Measurements from ENCODE around the gene FLNC.

Gene FLNC

DNA sequence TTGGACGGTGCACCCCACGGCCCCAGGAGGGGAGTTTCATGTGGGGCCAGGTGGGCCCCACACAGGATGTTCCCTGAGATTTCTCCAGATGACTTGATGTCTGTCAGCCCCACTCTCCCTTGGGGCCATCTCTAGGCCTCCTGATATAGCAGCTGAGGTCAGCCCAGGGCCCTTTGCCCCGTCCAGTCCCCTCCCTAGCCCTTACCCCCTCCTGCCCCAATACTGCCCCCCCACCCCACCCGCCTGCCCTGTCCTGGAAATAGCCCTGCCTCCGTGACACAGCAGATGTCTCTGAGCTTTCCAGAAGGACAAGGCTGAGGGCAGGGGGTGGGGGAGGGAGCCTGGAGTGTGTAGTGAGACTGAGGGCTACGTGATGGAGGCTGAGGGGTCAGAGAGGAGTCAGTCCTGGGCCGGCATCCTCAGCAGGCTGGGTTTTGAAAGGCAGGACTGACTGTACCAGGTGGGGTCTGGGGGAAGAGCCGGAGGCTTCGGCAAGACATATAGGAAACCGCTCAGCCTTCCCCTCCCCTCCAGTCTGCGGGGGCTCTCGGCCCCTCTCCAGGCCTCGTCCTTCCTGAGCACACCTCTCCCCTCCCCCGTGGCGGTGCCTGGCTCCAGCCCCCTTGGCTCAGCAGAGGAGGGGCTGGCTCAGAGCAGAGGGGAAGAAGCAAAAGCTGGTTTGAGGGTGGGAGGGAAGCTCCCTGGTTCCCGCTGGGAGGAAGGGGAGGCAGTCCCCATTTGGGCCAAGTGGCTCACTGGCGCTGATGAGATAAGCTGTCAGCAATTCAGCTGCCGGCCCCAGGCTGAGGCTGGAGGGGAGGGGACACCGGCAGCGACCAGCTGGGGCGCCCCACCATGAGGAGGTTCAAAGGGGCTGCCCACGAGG is 2.0 kb downstream of the FLNC start:
- FAIRE-seq: no peak
- no peak for DNase-seq (ENCODE audit: insufficient read length, low spot score)
- TF ChIP-seq CTCF (IDR thresholded peaks at IDR 0.05; ENCODE audit: insufficient read depth, missing control alignments): no peak

DNA sequence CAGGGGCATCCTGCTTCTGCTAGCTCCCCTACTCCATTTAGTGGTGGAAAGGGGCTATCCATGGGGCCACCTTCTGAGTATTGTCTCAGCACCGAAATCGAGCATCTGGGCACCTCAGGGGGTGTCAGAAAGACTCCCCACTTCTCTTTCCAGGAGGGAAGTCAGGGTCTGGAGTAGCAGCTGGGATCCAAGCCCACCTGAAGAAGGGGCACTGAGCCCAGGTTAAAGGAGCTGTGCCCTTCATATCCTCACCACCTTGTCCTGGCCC is 2.6 kb downstream of the FLNC start:
- no peak for DNase-seq (ENCODE audit: insufficient read length, low spot score)
- no peak for FAIRE-seq
- TF ChIP-seq CTCF (IDR thresholded peaks at IDR 0.05; ENCODE audit: insufficient read depth, missing control alignments): no peak

DNA sequence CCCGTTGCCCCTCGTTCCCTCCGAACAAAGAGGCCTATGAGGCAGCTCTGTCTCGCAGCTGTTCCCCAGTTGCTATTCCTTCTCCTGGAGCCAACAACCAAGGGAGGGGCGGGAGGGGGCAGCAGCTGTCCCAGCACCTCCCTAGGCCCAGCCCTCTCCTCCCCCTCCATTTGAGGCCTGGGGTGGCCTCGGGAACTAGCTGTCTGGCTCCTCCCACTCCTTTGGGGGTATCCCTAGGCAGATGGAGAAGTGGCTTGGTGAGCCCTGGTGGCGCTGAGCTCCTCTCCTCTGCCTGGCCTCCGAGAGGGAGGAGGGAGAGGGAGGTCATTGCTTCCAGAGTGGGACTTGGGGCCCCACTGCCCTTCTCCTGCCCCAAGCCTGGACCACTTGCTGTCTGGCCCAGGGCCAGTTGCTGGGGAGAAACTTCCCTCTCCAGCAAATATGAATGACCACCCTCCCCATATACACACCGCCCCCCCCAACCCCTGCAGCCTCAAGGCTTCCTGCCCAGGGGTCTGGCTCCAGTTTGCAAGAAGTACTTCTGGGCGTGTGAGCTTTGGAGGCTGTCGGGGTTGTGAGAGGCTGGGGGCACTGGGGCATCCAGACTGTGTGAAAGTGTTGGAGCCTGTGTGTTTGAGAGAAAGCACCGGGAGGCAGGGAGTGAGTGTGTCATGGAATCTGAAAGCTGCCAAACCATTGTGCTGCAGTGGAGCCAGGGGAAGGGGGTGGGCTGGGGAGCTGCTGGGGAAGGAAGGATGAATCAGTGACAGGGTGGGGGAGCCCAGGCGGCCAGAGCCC is 3.1 kb downstream of the FLNC start:
- no peak for TF ChIP-seq CTCF (IDR thresholded peaks at IDR 0.05; ENCODE audit: insufficient read depth, missing control alignments)
- no peak for FAIRE-seq
- no peak for DNase-seq (ENCODE audit: insufficient read length, low spot score)

DNA sequence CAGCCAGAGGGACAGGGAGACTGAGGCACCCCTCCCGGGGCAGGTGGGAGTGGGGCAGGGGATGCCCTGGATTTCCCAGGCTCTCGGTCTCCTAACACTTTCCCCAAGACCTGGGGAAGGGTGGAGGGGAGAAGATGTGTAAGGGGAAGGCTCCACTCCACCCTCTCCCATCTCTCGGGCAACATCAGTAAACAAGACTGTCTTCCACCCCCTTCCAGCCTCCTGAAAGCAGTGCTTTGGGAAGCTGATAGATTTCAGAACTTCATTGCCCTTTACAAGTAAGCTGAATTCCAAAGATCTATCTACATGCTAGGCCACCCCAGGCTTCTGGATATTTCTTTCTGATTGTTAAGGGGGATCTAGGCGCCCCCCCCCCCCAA is 3.7 kb downstream of the FLNC start:
- DNase-seq (ENCODE audit: insufficient read length, low spot score) (no peak), FAIRE-seq (no peak)
- no peak for TF ChIP-seq CTCF (IDR thresholded peaks at IDR 0.05; ENCODE audit: insufficient read depth, missing control alignments)

GRCh38 chr7:128835231-128835751 is 5.1 kb downstream of the FLNC start:
- DNase-seq (ENCODE audit: insufficient read length, low spot score) (no peak), FAIRE-seq (no peak)
- TF ChIP-seq CTCF (IDR thresholded peaks at IDR 0.05; ENCODE audit: insufficient read depth, missing control alignments): no peak

GRCh38 chr7:128835790-128836641 is 5.8 kb downstream of the FLNC start:
- DNase-seq (ENCODE audit: insufficient read length, low spot score) (no peak), FAIRE-seq (no peak)
- no peak for TF ChIP-seq CTCF (IDR thresholded peaks at IDR 0.05; ENCODE audit: insufficient read depth, missing control alignments)

Measured in D721Med (cell line).